Hematopoietic multipotent progenitor cell (in vitro differentiated cells): ENCODE data around the gene WAPL. TPM values are rescaled to one million over a fixed set of nuclear protein-coding genes. Genes with fewer than 3 reads are reported as not detected.
A peak's percentile ranks its signal among the peaks of the same experiment; 100 is the strongest.
"Not testable (repeated sequence)": the region's sequence is repeated elsewhere in the genome, so short reads cannot be mapped to it uniquely, and the experiment has no call there.

Experiments used
- DNase-seq, 3 donors: peaks; one replicate each; pipeline ENCODE4 v3.0.0-alpha.2; 2011 to 2015; ENCODE audit warnings: low read depth in 2 of 3, low spot score in 2 of 3
- total RNA-seq: library from RNA; depleted of rRNA; stranded (reverse); fragments of >200 nt; gene quantifications from one replicate; pipeline ENCODE4 v1.2.3, GENCODE V29; 2012

Gene WAPL
- total RNA-seq, 1 donor, result 36.4 TPM

- no peak for DNase-seq
Observed at GRCh38 chr10:86526606-86527005, 5.0 kb upstream of the WAPL start.

GRCh38 chr10:86525713-86526112 lies 4.1 kb upstream of the WAPL start:
- not testable (repeated sequence) for DNase-seq

- DNase-seq, result no peak
Observed at GRCh38 chr10:86524225-86524962, 2.8 kb upstream of the WAPL start.

GRCh38 chr10:86523348-86523747 lies 1.8 kb upstream of the WAPL start:
- DNase-seq, result no peak

- DNase-seq, result peak in 1 of 3 donors; percentile 29
Observed at GRCh38 chr10:86522510-86522855, 891 bp upstream of the WAPL start.

- peak in 1 of 3 donors; percentile 35 for DNase-seq
Observed at GRCh38 chr10:86520871-86521677, 518 bp downstream of the WAPL start.

- no peak for DNase-seq
Observed at GRCh38 chr10:86518781-86519180, 2.8 kb downstream of the WAPL start.

GRCh38 chr10:86512137-86512536 lies 9.5 kb downstream of the WAPL start:
- DNase-seq, result no peak

GRCh38 chr10:86511027-86511865 lies 10.3 kb downstream of the WAPL start:
- DNase-seq, result no peak

GRCh38 chr10:86509145-86509544 lies 12.4 kb downstream of the WAPL start:
- DNase-seq, result no peak

- DNase-seq, result no peak
Observed at GRCh38 chr10:86508217-86508616, 13.4 kb downstream of the WAPL start.

- DNase-seq, result no peak
Observed at GRCh38 chr10:86506499-86506898, 15.1 kb downstream of the WAPL start.

- no peak for DNase-seq
Observed at GRCh38 chr10:86506062-86506461, 15.5 kb downstream of the WAPL start.

- no peak for DNase-seq
Observed at GRCh38 chr10:86504510-86504909, 17.1 kb downstream of the WAPL start.

GRCh38 chr10:86500846-86501245 lies 20.7 kb downstream of the WAPL start:
- DNase-seq, result no peak

GRCh38 chr10:86498598-86498997 lies 23.0 kb downstream of the WAPL start:
- DNase-seq, result no peak

GRCh38 chr10:86497621-86498020 lies 24.0 kb downstream of the WAPL start:
- DNase-seq, result no peak

- DNase-seq, result no peak
Observed at GRCh38 chr10:86489960-86490612, 31.5 kb downstream of the WAPL start.

GRCh38 chr10:86489071-86489810 lies 32.4 kb downstream of the WAPL start:
- DNase-seq, result no peak

GRCh38 chr10:86486856-86487255 lies 34.7 kb downstream of the WAPL start:
- DNase-seq, result no peak
